Uterus (tissue), 2 donors: ENCODE results near the gene EVPL.

Experiments
- POLR2A ChIP-seq, 2 donors: fragments of 450-650 bp; IDR thresholded peaks; one replicate each; pipeline ENCODE4 v1.6.1; 2016; ENCODE audit warnings: antibody characterized with exemption in 2 of 2, mild to moderate bottlenecking in 1 of 2, moderate library complexity in 1 of 2
- TF ChIP-seq, protein P1 (sequence below), 4 experiments: fragments of 200-600 bp in 2 of 4; fragments of 450-650 bp in 2 of 4; sonication (generic) in 2 of 4; IDR thresholded peaks; one replicate each; pipeline ENCODE4 v1.5.1; 2016 to 2019; ENCODE audit warnings: antibody characterized with exemption in 4 of 4, mild to moderate bottlenecking in 2 of 4, moderate library complexity in 1 of 4

DNA sequence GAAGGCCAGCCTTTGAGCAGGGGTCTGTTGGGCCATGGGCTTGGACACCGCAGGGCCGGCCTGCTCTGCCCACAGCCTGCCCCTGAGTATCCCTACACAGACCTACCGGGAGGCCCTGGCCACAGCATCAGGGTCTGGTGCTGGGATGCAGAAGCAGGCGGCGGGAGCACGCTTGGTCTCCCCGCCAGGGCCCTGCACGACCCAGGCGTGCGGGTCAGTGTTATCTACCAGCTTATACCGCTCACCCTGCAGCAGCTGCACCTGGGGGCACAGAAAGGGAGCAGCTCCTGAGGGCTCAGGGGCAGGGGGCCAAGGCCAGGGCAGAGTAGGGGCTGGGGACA lies 8.8 kb downstream of the EVPL start:
- TF ChIP-seq, protein P1, sequence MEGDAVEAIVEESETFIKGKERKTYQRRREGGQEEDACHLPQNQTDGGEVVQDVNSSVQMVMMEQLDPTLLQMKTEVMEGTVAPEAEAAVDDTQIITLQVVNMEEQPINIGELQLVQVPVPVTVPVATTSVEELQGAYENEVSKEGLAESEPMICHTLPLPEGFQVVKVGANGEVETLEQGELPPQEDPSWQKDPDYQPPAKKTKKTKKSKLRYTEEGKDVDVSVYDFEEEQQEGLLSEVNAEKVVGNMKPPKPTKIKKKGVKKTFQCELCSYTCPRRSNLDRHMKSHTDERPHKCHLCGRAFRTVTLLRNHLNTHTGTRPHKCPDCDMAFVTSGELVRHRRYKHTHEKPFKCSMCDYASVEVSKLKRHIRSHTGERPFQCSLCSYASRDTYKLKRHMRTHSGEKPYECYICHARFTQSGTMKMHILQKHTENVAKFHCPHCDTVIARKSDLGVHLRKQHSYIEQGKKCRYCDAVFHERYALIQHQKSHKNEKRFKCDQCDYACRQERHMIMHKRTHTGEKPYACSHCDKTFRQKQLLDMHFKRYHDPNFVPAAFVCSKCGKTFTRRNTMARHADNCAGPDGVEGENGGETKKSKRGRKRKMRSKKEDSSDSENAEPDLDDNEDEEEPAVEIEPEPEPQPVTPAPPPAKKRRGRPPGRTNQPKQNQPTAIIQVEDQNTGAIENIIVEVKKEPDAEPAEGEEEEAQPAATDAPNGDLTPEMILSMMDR (IDR thresholded peaks at IDR 0.05) = no peak
- TF ChIP-seq POLR2A (IDR thresholded peaks at IDR 0.05) = no peak
